Measurements from ENCODE around the gene FOXN1.

Gene FOXN1

GRCh38 chr17:28482551-28483199 lies 23.5 kb upstream of the FOXN1 start:
- DNase-seq (ENCODE audit: low read depth), result no peak

GRCh38 chr17:28484296-28484695 lies 21.9 kb upstream of the FOXN1 start:
- DNase-seq (ENCODE audit: low read depth), result peak; percentile 51
- no peak for TF ChIP-seq MAX (IDR thresholded peaks at IDR 0.05; ENCODE audit: low read depth, low read length)
- TF ChIP-seq POLR2A (IDR thresholded peaks at IDR 0.05; ENCODE audit: extremely low read depth, insufficient read length), result no peak
- TF ChIP-seq MYC (IDR thresholded peaks at IDR 0.05; ENCODE audit: low read depth, low read length), result no peak
- H3K4me3 ChIP-seq (ENCODE audit: low read depth, low read length), result no peak overlapping the region

More at GRCh38 chr17:28482551-28483199, 23.5 kb upstream of the FOXN1 start:
- H3K4me3 ChIP-seq (ENCODE audit: low read depth, low read length), result no peak overlapping the region
- no peak for TF ChIP-seq CTCF (IDR thresholded peaks at IDR 0.05; ENCODE audit: low read depth, low read length)
- TF ChIP-seq POLR2A (IDR thresholded peaks at IDR 0.05; ENCODE audit: extremely low read depth, insufficient read length), result no peak
- no peak for TF ChIP-seq MYC (IDR thresholded peaks at IDR 0.05; ENCODE audit: low read depth, low read length)
- TF ChIP-seq MAX (IDR thresholded peaks at IDR 0.05; ENCODE audit: low read depth, low read length), result no peak

DNA sequence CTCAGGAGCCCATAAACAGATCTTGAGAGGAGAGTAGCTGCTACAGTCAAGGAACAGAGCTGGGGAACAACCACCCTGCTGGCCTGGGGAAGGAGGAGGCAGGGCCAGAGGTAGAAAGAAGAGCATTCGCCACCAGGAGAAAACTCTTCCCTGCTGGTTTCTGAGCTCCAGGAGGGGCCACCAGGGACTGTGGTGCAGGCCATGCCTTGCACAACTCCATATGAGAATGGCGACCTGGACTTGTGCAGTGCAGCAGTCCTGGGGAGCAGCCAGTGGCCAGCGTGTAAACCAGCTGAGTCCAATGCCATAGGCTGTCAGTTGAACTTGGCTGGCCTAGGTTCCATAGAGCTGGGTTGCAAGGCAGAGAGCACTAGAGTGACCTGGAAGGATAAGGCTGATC lies 21.1 kb upstream of the FOXN1 start:
- no peak overlapping the region for H3K4me3 ChIP-seq (ENCODE audit: low read depth, low read length)
- TF ChIP-seq MYC (IDR thresholded peaks at IDR 0.05; ENCODE audit: low read depth, low read length) (no peak), CTCF (IDR thresholded peaks at IDR 0.05; ENCODE audit: low read depth, low read length) (no peak), POLR2A (IDR thresholded peaks at IDR 0.05; ENCODE audit: extremely low read depth, insufficient read length) (no peak), MAX (IDR thresholded peaks at IDR 0.05; ENCODE audit: low read depth, low read length) (no peak)
- peak; percentile 22 for DNase-seq (ENCODE audit: low read depth)

- TF ChIP-seq MAX (IDR thresholded peaks at IDR 0.05; ENCODE audit: low read depth, low read length) (no peak), MYC (IDR thresholded peaks at IDR 0.05; ENCODE audit: low read depth, low read length) (no peak), CTCF (IDR thresholded peaks at IDR 0.05; ENCODE audit: low read depth, low read length) (no peak), POLR2A (IDR thresholded peaks at IDR 0.05; ENCODE audit: extremely low read depth, insufficient read length) (no peak)
- no peak overlapping the region for H3K4me3 ChIP-seq (ENCODE audit: low read depth, low read length)
- no peak for DNase-seq (ENCODE audit: low read depth)
Measured at GRCh38 chr17:28487881-28488532, 18.1 kb upstream of the FOXN1 start.

GRCh38 chr17:28488533-28489276 lies 17.4 kb upstream of the FOXN1 start:
- H3K4me3 ChIP-seq (ENCODE audit: low read depth, low read length), result no peak overlapping the region
- DNase-seq (ENCODE audit: low read depth), result no peak
- no peak for TF ChIP-seq MYC (IDR thresholded peaks at IDR 0.05; ENCODE audit: low read depth, low read length)
- no peak for TF ChIP-seq MAX (IDR thresholded peaks at IDR 0.05; ENCODE audit: low read depth, low read length)
- no peak for TF ChIP-seq POLR2A (IDR thresholded peaks at IDR 0.05; ENCODE audit: extremely low read depth, insufficient read length)
- no peak for TF ChIP-seq CTCF (IDR thresholded peaks at IDR 0.05; ENCODE audit: low read depth, low read length)

Data from NB4 (cell line).